ENCODE results near the gene NPAS1.

Gene NPAS1

GRCh38 chr19:47013041-47013517 lies 6.6 kb upstream of the NPAS1 start:
- peak; percentile 13 to 25 for DNase-seq (ENCODE audit: extremely low read depth in 1 of 2, low read depth in 1 of 2)

GRCh38 chr19:47018923-47019322 lies 714 bp upstream of the NPAS1 start:
- no peak for DNase-seq (ENCODE audit: extremely low read depth in 1 of 2, low read depth in 1 of 2)

GRCh38 chr19:47020132-47020805 lies 632 bp downstream of the NPAS1 start:
- no peak for DNase-seq (ENCODE audit: extremely low read depth in 1 of 2, low read depth in 1 of 2)

- DNase-seq (ENCODE audit: extremely low read depth in 1 of 2, low read depth in 1 of 2): no peak
Observed at GRCh38 chr19:47020992-47021496, 1.4 kb downstream of the NPAS1 start.

- DNase-seq (ENCODE audit: extremely low read depth in 1 of 2, low read depth in 1 of 2): no peak
Observed at GRCh38 chr19:47021536-47022139, 2.0 kb downstream of the NPAS1 start.

GRCh38 chr19:47022140-47022536 lies 2.5 kb downstream of the NPAS1 start:
- DNase-seq (ENCODE audit: extremely low read depth in 1 of 2, low read depth in 1 of 2): no peak

GRCh38 chr19:47022541-47023447 lies 3.2 kb downstream of the NPAS1 start:
- DNase-seq (ENCODE audit: extremely low read depth in 1 of 2, low read depth in 1 of 2): no peak

GRCh38 chr19:47023448-47023794 lies 3.8 kb downstream of the NPAS1 start:
- DNase-seq (ENCODE audit: extremely low read depth in 1 of 2, low read depth in 1 of 2): no peak

- no peak for DNase-seq (ENCODE audit: extremely low read depth in 1 of 2, low read depth in 1 of 2)
Observed at GRCh38 chr19:47024502-47024901, 4.9 kb downstream of the NPAS1 start.

GRCh38 chr19:47026156-47026555 lies 6.5 kb downstream of the NPAS1 start:
- no peak for DNase-seq (ENCODE audit: extremely low read depth in 1 of 2, low read depth in 1 of 2)

GRCh38 chr19:47026889-47027288 lies 7.3 kb downstream of the NPAS1 start:
- DNase-seq (ENCODE audit: extremely low read depth in 1 of 2, low read depth in 1 of 2): no peak

- no peak for DNase-seq (ENCODE audit: extremely low read depth in 1 of 2, low read depth in 1 of 2)
Observed at GRCh38 chr19:47027586-47028088, 8.0 kb downstream of the NPAS1 start.

GRCh38 chr19:47028195-47028601 lies 8.6 kb downstream of the NPAS1 start:
- no peak for DNase-seq (ENCODE audit: extremely low read depth in 1 of 2, low read depth in 1 of 2)

GRCh38 chr19:47032171-47032811 lies 12.7 kb downstream of the NPAS1 start:
- DNase-seq (ENCODE audit: extremely low read depth in 1 of 2, low read depth in 1 of 2): peak in 1 of 2 donors; percentile 39

GRCh38 chr19:47035127-47036096 lies 15.8 kb downstream of the NPAS1 start:
- DNase-seq (ENCODE audit: extremely low read depth in 1 of 2, low read depth in 1 of 2): peak; percentile 86 to 93

- no peak for DNase-seq (ENCODE audit: extremely low read depth in 1 of 2, low read depth in 1 of 2)
Observed at GRCh38 chr19:47036097-47036651, 16.5 kb downstream of the NPAS1 start.

- no peak for DNase-seq (ENCODE audit: extremely low read depth in 1 of 2, low read depth in 1 of 2)
Observed at GRCh38 chr19:47037766-47038165, 18.1 kb downstream of the NPAS1 start.

GRCh38 chr19:47039239-47039874 lies 19.7 kb downstream of the NPAS1 start:
- DNase-seq (ENCODE audit: extremely low read depth in 1 of 2, low read depth in 1 of 2): no peak

- DNase-seq (ENCODE audit: extremely low read depth in 1 of 2, low read depth in 1 of 2): no peak
Observed at GRCh38 chr19:47040869-47041268, 21.2 kb downstream of the NPAS1 start.
